NT2/D1 (cell line): ENCODE measurements around the gene CCDC15.

ENCODE experiments used
- SUZ12 ChIP-seq: IDR thresholded peaks from 2 replicates; pipeline ENCODE4 v1.6.1; 2011; ENCODE audit not compliant: insufficient read length, insufficient read depth; ENCODE audit errors: extremely low read depth
- YY1 ChIP-seq: IDR thresholded peaks from 2 replicates; pipeline ENCODE4 v1.6.1; 2011; ENCODE audit not compliant: insufficient read length, insufficient read depth
- ZNF274 ChIP-seq: IDR thresholded peaks from 2 replicates; pipeline ENCODE4 v1.6.1; 2011; ENCODE audit warnings: mild to moderate bottlenecking, low read depth, low read length

GRCh38 chr11:124917115-124917637 is 36.8 kb upstream of the CCDC15 start:
- TF ChIP-seq SUZ12 (no peak), ZNF274 (no peak), YY1 (no peak)
